ENCODE measurements around the gene SKIDA1. TPM values are rescaled to one million over a fixed set of nuclear protein-coding genes. Genes with fewer than 3 reads are reported as not detected.
A peak's percentile ranks its signal among the peaks of the same experiment; 100 is the strongest.

SKIDA1 gene
- total and polyA plus RNA-seq, 2 experiments from 2014 or later, result 1.5 to 3.5 TPM

GRCh38 chr10:21518149-21518640, 7.3 kb downstream of the SKIDA1 start:
- Histone ChIP-seq H3F3A (replicated peaks; ENCODE audit: low read depth) (peaks cover 19% of the 10 kb centered on the region), H2AFZ (no peak overlapping the region), H3K27ac (ENCODE audit: low read depth) (peak overlapping the region; percentile 50; the same call in 1 of the 2 replicates), H3K36me3 (ENCODE audit: insufficient read depth) (no peaks in the 10 kb centered on the region), H3K79me2 (replicated peaks; ENCODE audit: insufficient read depth) (peaks cover 5% of the 10 kb centered on the region; the same call in 1 of the 2 replicates), H3K9me2 (ENCODE audit: insufficient read depth) (no peaks in the 10 kb centered on the region), H3K4me2 (peak overlapping the region; percentile 79), H3K4me3 (peak overlapping the region; percentile 63), H4K20me1 (replicated peaks; ENCODE audit: insufficient read depth) (no peaks in the 10 kb centered on the region; the same call in 1 of the 2 replicates), H3K4me1 (ENCODE audit: insufficient read depth) (peaks cover 78% of the 10 kb centered on the region), H3K27me3 (ENCODE audit: insufficient read depth) (peaks cover 67% of the 10 kb centered on the region)
- peak; percentile 11 for ATAC-seq
- H3K4me3 Mint-ChIP-seq, result peak overlapping the region; percentile 89
- peak; percentile 53 for DNase-seq (ENCODE audit: low spot score)
- H3K36me3 Mint-ChIP-seq (ENCODE audit: low read depth), result no peaks in the 10 kb centered on the region
- no peaks in the 10 kb centered on the region; the same call in 2 of the 3 replicates for H3K9me3 Mint-ChIP-seq
- peaks cover 48% of the 10 kb centered on the region for H3K27me3 Mint-ChIP-seq (ENCODE audit: insufficient read depth, low read depth, poor library complexity)
- no peak overlapping the region; the same call in 1 of the 2 replicates for H3K27ac Mint-ChIP-seq
- H3K4me1 Mint-ChIP-seq, result peaks cover 80% of the 10 kb centered on the region
- TF ChIP-seq NANOG (IDR thresholded peaks at IDR 0.05; ENCODE audit: borderline replicate concordance) (no peak), EZH2phosphoT487 (IDR thresholded peaks at IDR 0.05; ENCODE audit: unreplicated experiment) (no peak), STAT1 (IDR thresholded peaks at IDR 0.05; ENCODE audit: unreplicated experiment) (no peak)

GRCh38 chr10:21517134-21518031, 8.1 kb downstream of the SKIDA1 start:
- H3K27me3 Mint-ChIP-seq (ENCODE audit: insufficient read depth, low read depth, poor library complexity), result peaks cover 47% of the 10 kb centered on the region
- DNase-seq (ENCODE audit: low spot score), result peak; percentile 92
- peak; percentile 70 for ATAC-seq
- no peaks in the 10 kb centered on the region for H3K36me3 ChIP-seq (ENCODE audit: insufficient read depth)
- peak overlapping the region; percentile 79 for H3K27ac Mint-ChIP-seq
- H3K27ac ChIP-seq (ENCODE audit: low read depth), result no peak overlapping the region
- H4K20me1 ChIP-seq (replicated peaks; ENCODE audit: insufficient read depth), result no peaks in the 10 kb centered on the region; the same call in 1 of the 2 replicates
- peak overlapping the region; percentile 79 for H3K4me2 ChIP-seq
- H3K9me3 Mint-ChIP-seq, result no peaks in the 10 kb centered on the region; the same call in 2 of the 3 replicates
- peaks cover 76% of the 10 kb centered on the region for H3K4me1 ChIP-seq (ENCODE audit: insufficient read depth)
- H3K36me3 Mint-ChIP-seq (ENCODE audit: low read depth), result no peaks in the 10 kb centered on the region
- H3K79me2 ChIP-seq (replicated peaks; ENCODE audit: insufficient read depth), result peaks cover 5% of the 10 kb centered on the region; the same call in 1 of the 2 replicates
- no peak overlapping the region for H2AFZ ChIP-seq
- H3K4me1 Mint-ChIP-seq, result peaks cover 80% of the 10 kb centered on the region
- peaks cover 19% of the 10 kb centered on the region for H3F3A ChIP-seq (replicated peaks; ENCODE audit: low read depth)
- peak overlapping the region; percentile 89 for H3K4me3 Mint-ChIP-seq
- peaks cover 67% of the 10 kb centered on the region for H3K27me3 ChIP-seq (ENCODE audit: insufficient read depth)
- TF ChIP-seq EZH2 (IDR thresholded peaks at IDR 0.05; ENCODE audit: low read depth, unreplicated experiment), result peak; percentile 26
- no peak for TF ChIP-seq POLR2AphosphoS5 (IDR thresholded peaks at IDR 0.05; ENCODE audit: low read depth)
- no peak for TF ChIP-seq REST (IDR thresholded peaks at IDR 0.05; ENCODE audit: unreplicated experiment)
- H3K9me2 ChIP-seq (ENCODE audit: insufficient read depth), result no peaks in the 10 kb centered on the region
- peak overlapping the region; percentile 63 for H3K4me3 ChIP-seq
